ENCODE data around the gene DUS4L.

GRCh38 chr7:107593025-107593410 lies 29.2 kb downstream of the DUS4L start:
- TF ChIP-seq CTCF (IDR thresholded peaks at IDR 0.05): no peak
- TF ChIP-seq POLR2AphosphoS5 (IDR thresholded peaks at IDR 0.05): no peak
- TF ChIP-seq POLR2A (IDR thresholded peaks at IDR 0.05): no peak
- no peak for TF ChIP-seq EP300 (IDR thresholded peaks at IDR 0.05)
